Astrocyte (in vitro differentiated cells and primary cell): ENCODE data around the gene LRRC41.

ENCODE experiments used
- EZH2 ChIP-seq: IDR thresholded peaks from 2 replicates; pipeline ENCODE4 v1.6.1; 2012; ENCODE audit warnings: mild to moderate bottlenecking, low read length, inconsistent platforms; ENCODE audit not compliant: insufficient read depth
- TF ChIP-seq, protein P1 (sequence below): IDR thresholded peaks from 2 replicates; pipeline ENCODE4 v1.5.1; 2011; ENCODE audit warnings: low read depth, mild to moderate bottlenecking, inconsistent platforms, low read length, moderate library complexity; ENCODE audit not compliant: insufficient read depth

DNA sequence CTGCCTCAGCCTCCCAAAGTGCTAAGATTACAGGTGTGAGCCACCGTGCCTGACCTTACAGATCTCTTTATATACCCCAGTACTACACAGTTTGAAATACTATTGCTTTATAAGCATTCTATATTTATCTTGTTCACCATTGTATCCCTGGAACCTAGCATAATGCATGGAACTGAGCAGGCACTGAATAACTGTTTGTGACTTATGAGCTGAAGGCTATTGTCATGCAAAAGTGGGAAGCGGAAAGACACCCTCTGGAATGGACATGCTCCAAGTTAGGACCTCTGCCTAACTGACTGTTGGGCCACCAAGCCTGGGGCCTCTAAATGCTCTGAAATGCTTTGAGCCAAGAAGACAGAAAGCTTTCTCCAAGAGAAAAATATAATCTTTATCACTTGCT, 8.1 kb downstream of the LRRC41 start:
- TF ChIP-seq, protein P1, sequence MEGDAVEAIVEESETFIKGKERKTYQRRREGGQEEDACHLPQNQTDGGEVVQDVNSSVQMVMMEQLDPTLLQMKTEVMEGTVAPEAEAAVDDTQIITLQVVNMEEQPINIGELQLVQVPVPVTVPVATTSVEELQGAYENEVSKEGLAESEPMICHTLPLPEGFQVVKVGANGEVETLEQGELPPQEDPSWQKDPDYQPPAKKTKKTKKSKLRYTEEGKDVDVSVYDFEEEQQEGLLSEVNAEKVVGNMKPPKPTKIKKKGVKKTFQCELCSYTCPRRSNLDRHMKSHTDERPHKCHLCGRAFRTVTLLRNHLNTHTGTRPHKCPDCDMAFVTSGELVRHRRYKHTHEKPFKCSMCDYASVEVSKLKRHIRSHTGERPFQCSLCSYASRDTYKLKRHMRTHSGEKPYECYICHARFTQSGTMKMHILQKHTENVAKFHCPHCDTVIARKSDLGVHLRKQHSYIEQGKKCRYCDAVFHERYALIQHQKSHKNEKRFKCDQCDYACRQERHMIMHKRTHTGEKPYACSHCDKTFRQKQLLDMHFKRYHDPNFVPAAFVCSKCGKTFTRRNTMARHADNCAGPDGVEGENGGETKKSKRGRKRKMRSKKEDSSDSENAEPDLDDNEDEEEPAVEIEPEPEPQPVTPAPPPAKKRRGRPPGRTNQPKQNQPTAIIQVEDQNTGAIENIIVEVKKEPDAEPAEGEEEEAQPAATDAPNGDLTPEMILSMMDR, result no peak
- no peak for TF ChIP-seq EZH2
